HG03565 (cell line): Measurements from ENCODE around the gene CCSER1.
A peak's percentile ranks its signal among the peaks of the same experiment; 100 is the strongest.
"Not testable (repeated sequence)": the region's sequence is repeated elsewhere in the genome, so short reads cannot be mapped to it uniquely, and the experiment has no call there.

Experiments
- ATAC-seq: cut with Tn5 transposase; IDR thresholded peaks from one replicate; pipeline ENCODE4 v1.9.1; 2021; ENCODE audit warnings: mild to moderate bottlenecking, moderate library complexity; ENCODE audit not compliant: unreplicated experiment

Gene CCSER1

DNA sequence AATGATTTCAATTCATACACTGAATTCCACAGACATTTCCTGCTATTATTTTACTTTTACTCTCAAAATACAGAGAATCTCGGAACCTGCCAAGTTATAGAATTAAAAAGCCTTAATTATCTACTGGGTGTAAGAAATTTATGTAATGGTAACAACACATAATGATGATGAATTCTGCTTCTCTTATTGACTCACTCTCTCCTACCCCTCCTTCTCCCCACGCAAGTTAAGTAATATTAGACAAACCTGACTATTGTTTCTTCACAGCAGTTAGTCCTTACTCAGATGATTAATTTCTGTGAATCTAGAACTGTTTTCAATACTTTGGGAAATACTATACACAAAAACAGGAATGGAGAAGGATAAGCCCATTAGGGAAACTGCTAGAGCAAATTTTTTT, 762.0 kb downstream of the CCSER1 start:
- no peak for ATAC-seq

- ATAC-seq = not testable (repeated sequence)
These were observed 776.2 kb downstream of the CCSER1 start for GRCh38 chr4:90903413-90903812.

GRCh38 chr4:90904021-90904420, 776.8 kb downstream of the CCSER1 start:
- ATAC-seq = no peak

DNA sequence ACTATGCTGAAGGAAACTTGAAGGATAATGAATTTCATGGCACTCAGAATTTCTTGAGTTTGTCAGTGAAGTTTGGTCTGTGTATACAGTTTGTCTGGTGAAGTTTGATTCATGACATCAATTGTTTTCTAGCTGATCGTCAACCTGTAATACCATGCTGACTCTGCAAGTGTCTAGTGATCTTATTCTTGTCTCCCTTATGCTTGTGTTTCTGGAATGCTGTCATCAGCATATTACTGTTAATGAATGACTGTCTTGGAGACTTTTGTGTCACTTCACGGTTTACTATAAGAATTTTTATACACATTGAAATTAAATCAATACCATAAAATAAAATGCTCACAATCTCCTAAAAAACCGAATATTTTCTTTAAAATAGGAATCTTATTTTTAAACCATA, 779.0 kb downstream of the CCSER1 start:
- ATAC-seq = no peak

GRCh38 chr4:90911724-90912434, 784.7 kb downstream of the CCSER1 start:
- ATAC-seq = not testable (repeated sequence)

GRCh38 chr4:90922174-90922573, 795.0 kb downstream of the CCSER1 start:
- ATAC-seq = no peak

GRCh38 chr4:90926957-90927356, 799.8 kb downstream of the CCSER1 start:
- ATAC-seq = no peak

DNA sequence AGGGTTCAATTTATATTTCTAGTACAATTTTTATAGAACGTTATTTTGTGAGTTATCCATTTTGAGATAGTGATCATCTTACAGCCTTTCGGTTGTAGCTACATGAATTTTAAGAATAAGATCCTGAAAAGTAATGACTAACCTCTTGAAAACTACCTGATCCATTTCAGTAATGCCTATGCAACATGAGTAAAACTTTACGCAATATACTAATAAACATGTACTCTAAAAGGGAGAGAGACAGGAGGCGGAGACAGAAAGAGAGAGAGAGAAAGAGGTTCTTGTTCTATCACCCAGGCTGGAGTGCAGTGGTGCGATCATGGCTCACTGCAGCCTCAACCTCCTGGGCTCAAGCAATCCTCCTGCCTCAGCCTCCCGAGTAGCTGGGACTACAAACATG, 816.1 kb downstream of the CCSER1 start:
- no peak for ATAC-seq

- no peak for ATAC-seq
These were observed 819.8 kb downstream of the CCSER1 start for GRCh38 chr4:90946945-90947344.

DNA sequence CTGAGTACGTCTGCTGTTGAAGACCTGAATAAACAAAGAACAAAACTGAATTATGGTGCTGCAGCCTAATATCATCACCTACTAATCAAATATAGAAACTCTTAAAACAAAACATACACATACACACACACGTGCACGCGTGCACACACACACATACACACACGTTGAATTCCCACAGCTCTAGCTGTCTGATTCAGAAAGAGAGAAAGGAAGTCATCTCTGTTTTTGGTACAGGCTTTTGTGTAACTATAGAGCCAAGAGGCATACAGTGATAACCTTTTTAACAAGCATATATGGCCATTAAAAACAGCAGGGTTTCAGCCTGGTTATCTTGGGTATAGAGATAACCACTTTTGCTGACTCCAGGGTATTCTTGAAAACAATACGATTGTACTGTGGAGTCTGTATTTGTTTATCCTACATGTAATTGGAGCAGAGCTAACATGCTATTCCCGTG, 823.2 kb downstream of the CCSER1 start:
- no peak for ATAC-seq

DNA sequence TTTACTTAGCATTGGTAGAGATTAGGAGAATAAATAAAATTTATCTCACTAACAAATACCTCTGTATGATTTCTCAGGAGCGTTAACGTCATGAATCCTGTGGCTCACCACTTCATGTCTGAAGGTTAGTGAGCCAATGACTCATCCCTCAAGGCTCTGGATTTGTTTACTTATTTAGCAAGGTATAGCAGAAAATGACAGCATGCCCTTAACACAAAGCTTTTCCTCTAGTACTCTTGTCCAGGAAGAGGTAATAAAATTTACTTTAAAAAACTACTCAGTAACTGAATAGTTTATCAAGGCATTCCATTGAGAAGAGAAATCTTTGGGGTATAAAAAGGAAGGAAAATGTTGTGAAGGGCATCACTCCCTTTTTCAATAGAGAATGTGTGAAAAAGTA, 823.8 kb downstream of the CCSER1 start:
- no peak for ATAC-seq

- no peak for ATAC-seq
These were observed 831.2 kb downstream of the CCSER1 start for GRCh38 chr4:90958256-90958895.

DNA sequence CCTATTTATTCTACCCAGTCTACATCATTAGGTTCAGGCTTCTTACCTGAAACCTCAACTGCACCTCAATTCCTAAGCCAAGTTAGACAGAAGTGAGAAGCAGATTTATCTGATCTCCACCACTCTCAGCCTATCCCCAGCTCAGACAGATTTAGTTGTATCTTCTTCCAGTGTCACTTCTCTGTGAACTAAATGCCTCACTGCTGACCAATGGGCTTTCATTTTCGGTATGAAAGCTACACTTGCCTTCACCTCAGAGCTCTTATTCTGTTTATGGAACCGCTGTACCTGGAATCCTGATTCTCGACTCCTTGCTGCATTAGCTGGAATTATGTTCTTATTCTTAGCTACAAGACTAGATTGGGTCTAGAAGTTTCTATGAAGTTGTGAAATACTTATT, 833.2 kb downstream of the CCSER1 start:
- ATAC-seq = peak; percentile 42

DNA sequence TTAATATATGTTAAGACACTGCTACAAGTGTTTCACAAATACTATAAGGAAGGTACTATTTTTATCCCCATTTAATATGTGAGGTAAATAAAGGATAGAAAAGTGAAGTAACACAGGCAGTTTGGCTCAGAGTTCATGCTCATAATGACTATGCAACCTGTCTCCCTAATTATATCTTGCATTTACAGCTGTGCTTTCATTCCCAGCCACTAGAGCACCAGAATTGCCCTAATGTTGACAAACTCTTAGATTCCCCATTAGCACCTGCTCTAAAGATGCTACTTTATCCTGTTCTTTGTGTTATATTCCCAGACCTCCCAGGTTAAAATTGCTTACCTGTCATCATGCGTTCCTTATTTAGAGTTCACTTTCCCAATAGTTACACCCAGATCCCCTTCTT, 833.6 kb downstream of the CCSER1 start:
- ATAC-seq = peak; percentile 29

- no peak for ATAC-seq
These were observed 842.8 kb downstream of the CCSER1 start for GRCh38 chr4:90970021-90970420.

GRCh38 chr4:90977726-90978125, 850.5 kb downstream of the CCSER1 start:
- no peak for ATAC-seq

GRCh38 chr4:90979556-90979955, 852.4 kb downstream of the CCSER1 start:
- no peak for ATAC-seq

GRCh38 chr4:90982813-90983212, 855.6 kb downstream of the CCSER1 start:
- no peak for ATAC-seq

DNA sequence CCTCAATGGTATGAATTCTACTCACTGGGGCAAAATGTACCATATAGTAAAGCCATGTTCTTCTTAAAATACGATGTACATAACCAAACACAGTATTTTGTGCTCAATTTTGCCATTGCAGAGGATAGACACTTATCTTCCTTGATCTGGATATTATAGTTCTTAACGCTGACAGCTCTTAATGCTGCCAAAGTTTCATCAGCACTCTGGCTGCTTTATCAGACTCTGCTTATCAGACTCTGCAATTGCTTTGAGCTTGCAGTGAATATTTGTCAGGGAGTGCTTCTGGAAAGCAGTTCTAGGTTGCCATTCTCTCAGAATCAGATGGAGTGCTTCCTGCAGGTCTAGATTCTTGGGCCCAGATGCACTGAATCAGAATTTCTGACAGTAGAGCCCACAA, 863.1 kb downstream of the CCSER1 start:
- ATAC-seq = no peak

DNA sequence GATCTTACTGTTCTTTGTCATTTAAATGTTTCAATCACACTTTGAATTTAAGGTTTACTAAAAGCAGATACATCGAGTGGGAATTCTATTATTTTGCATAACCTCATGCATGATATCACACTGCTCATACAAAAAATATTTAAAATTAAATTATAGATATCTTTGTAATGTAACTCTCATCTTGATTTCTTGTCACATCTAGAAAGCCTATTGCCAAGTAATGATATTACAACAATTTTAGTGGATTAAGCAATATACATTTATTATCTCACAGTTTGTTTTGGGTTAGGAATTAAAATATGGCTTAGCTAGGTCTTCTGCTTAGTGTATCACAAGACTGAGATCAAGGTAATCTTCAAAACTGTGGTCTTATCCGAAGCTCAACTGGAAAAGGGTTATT, 865.0 kb downstream of the CCSER1 start:
- no peak for ATAC-seq

DNA sequence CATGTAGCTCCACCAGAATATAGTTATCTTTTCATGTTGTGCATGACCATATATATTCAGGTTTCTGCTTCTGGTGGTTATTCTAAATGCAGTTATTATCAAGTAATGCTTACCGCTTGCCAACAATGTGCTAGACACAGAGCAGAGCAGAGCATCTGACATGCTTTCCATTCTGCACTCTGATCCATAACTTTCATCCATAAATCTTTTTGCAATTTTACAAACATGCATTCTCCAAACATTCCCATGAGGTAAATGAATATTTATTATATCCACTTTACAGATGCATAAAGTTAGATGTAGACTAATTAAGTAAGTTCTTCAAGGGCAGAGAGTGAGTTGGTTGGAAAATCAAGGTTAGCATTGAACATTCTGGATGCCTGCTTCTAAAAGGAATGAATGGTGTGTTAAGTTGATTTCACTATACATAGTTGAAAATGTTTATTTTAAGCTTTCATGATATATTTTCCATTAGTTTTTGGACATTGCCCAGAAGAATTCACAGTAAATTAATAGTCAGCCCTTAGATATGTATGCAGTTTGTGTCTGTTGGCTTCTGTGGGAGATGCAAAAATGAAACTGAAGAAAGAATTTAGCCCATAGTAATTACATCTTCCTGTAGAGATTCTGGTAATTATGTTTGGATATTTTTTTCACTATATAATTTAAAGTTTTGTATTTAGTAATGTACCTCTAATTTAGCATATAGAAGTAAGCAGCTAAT, 867.8 kb downstream of the CCSER1 start:
- no peak for ATAC-seq

DNA sequence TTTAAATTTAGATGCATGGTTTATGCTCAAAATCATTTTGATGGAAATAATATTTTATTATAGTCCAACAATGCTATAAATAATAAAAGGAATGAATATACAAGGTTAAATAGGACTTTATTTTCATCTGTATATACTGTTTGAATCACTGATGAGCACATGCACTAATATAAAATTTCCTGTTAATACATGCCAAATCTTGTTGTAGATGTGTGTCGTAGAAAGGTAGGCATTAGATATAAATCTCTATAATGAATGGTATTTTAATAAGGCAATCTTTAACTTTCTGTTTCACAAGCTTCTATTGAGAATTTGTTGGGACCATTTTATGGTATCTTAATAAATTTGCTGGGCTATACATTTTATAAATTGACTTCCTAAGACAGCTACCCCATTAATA, 868.8 kb downstream of the CCSER1 start:
- no peak for ATAC-seq
